Endothelial cell of umbilical vein (primary cell): ENCODE measurements around the gene EDA. TPM values are rescaled to one million over a fixed set of nuclear protein-coding genes. Genes with fewer than 3 reads are reported as not detected.

Experiments used
- BruUV-seq: library from RNA; stranded (reverse); fragments of 400-500 nt; replicated peaks from 2 replicates; lab custom pipeline; 2021; lab: Mats Ljungman, UMichigan
- CTCF ChIA-PET: fragments of 300-600, 350-600 bp; sonication (Branson Sonifier 250); formaldehyde crosslinking; loops from one replicate; lab custom pipeline; 2021; ENCODE audit warnings: antibody characterized with exemption, inconsistent platforms; lab: Charles Lee
- POLR2A ChIA-PET: fragments of 300-600, 350-600 bp; sonication (Branson Sonifier 250); formaldehyde crosslinking; loops from one replicate; lab custom pipeline; 2021; ENCODE audit warnings: antibody characterized with exemption, inconsistent platforms; lab: Charles Lee
- DNase-seq: peaks from one replicate; pipeline ENCODE4 v3.0.0-alpha.2; 2011; ENCODE audit warnings: low read depth, low spot score
- FAIRE-seq: peaks from 2 replicates; lab custom pipeline; 2011; peaks lifted over from hg19 to GRCh38; lab: Jason Lieb, UNC
- H2AFZ ChIP-seq: 2 replicates; pipeline ENCODE4 v1.6.0; 2012; ENCODE audit warnings: low read depth, low read length, control low read depth, inconsistent platforms
- H3K27ac ChIP-seq: 2 replicates; pipeline ENCODE4 v1.5.1; 2011; ENCODE audit warnings: low read depth, mild to moderate bottlenecking, control low read depth, low read length, moderate library complexity; ENCODE audit not compliant: insufficient read depth
- H3K27me3 ChIP-seq, 2 experiments: 2 replicates each; pipeline versions ENCODE4 v1.6.0 to v1.6.1; 2011; ENCODE audit warnings: low read length in 2 of 2, mixed read lengths in 1 of 2; ENCODE audit not compliant: control insufficient read depth in 2 of 2, insufficient read depth in 2 of 2
- H3K36me3 ChIP-seq, 2 experiments: 2 replicates in 1 of 2; 3 replicates in 1 of 2; pipeline ENCODE4 v1.5.1; 2011; ENCODE audit warnings: low read length in 2 of 2, mild to moderate bottlenecking in 1 of 2, moderate library complexity in 1 of 2; ENCODE audit not compliant: control insufficient read depth in 2 of 2, insufficient read depth in 2 of 2; ENCODE audit errors: extremely low read depth in 1 of 2
- H3K4me1 ChIP-seq: 3 replicates; pipeline ENCODE4 v1.5.1; 2011; ENCODE audit warnings: mild to moderate bottlenecking, low read length; ENCODE audit not compliant: control insufficient read depth, insufficient read depth; ENCODE audit errors: extremely low read depth
- H3K4me2 ChIP-seq: 2 replicates; pipeline ENCODE4 v1.6.1; 2011; ENCODE audit warnings: low read length, control low read depth, mixed read lengths; ENCODE audit not compliant: insufficient read depth
- H3K4me3 ChIP-seq, 3 experiments: fragments of 200-600 bp in 1 of 3; sonication (generic), shearing (Covaris generic) in 1 of 3; replicated peaks in 1 of 3; 2 replicates each; pipeline ENCODE4 v1.5.1; 2011 to 2016; ENCODE audit warnings: control low read depth in 3 of 3, low read length in 3 of 3, mild to moderate bottlenecking in 2 of 3, inconsistent platforms in 1 of 3, low read depth in 1 of 3, moderate library complexity in 1 of 3; ENCODE audit not compliant: insufficient read depth in 1 of 3
- H3K79me2 ChIP-seq: 2 replicates; pipeline ENCODE4 v1.6.0; 2012; ENCODE audit warnings: low read length, inconsistent platforms; ENCODE audit not compliant: control insufficient read depth, insufficient read depth
- H3K9ac ChIP-seq: replicated peaks from 2 replicates; pipeline ENCODE3; 2011; ENCODE audit warnings: low read length, control low read depth; ENCODE audit not compliant: insufficient read depth; ENCODE audit errors: extremely low read depth
- H3K9me1 ChIP-seq: replicated peaks from 3 replicates; pipeline ENCODE4 v1.6.0; 2011; ENCODE audit warnings: mild to moderate bottlenecking, low read length; ENCODE audit not compliant: control insufficient read depth, insufficient read depth; ENCODE audit errors: extremely low read depth
- H3K9me3 ChIP-seq: replicated peaks from 2 replicates; pipeline ENCODE4 v1.5.1; 2012; ENCODE audit warnings: low read length, inconsistent platforms; ENCODE audit not compliant: control insufficient read depth, insufficient read depth
- H4K20me1 ChIP-seq: replicated peaks from 2 replicates; pipeline ENCODE3; 2011; ENCODE audit warnings: mild to moderate bottlenecking, low read length; ENCODE audit not compliant: control insufficient read depth, insufficient read depth; ENCODE audit errors: extremely low read depth
- EZH2 ChIP-seq: IDR thresholded peaks from 2 replicates; pipeline ENCODE4 v1.6.1; 2012; ENCODE audit warnings: borderline replicate concordance, low read depth, mild to moderate bottlenecking, moderate library complexity, low read length, inconsistent platforms; ENCODE audit not compliant: severe bottlenecking
- FOS ChIP-seq: IDR thresholded peaks from 2 replicates; pipeline ENCODE4 v1.6.1; 2011; ENCODE audit warnings: mild to moderate bottlenecking, low read length, moderate library complexity, borderline replicate concordance; ENCODE audit not compliant: insufficient read depth
- GATA2 ChIP-seq: IDR thresholded peaks from 2 replicates; pipeline ENCODE4 v1.7.0; 2011; ENCODE audit warnings: low read depth, mild to moderate bottlenecking, moderate library complexity, mixed read lengths, low read length; ENCODE audit not compliant: insufficient read length, insufficient read depth
- MYC ChIP-seq: IDR thresholded peaks from one replicate; pipeline ENCODE4 v1.6.1; 2011; ENCODE audit warnings: mild to moderate bottlenecking, low read depth, low read length
- POLR2A ChIP-seq: IDR thresholded peaks from 2 replicates; pipeline ENCODE4 v1.6.1; 2012; ENCODE audit warnings: low read depth, mild to moderate bottlenecking, control low read depth, low read length
- POLR2AphosphoS5 ChIP-seq: IDR thresholded peaks from 2 replicates; pipeline ENCODE4 v1.6.1; 2012; ENCODE audit warnings: low read depth, mild to moderate bottlenecking, control low read depth, low read length, moderate library complexity; ENCODE audit not compliant: insufficient read depth
- dilution Hi-C: fragments of 300-500 bp; cut with MboI; formaldehyde crosslinking; loops from one replicate; pipeline ENCODE4 v1.15.0; 2019; ENCODE audit warnings: low sequenced_read_pairs; ENCODE audit not compliant: extremely low pct_ligation_motif_present
- intact Hi-C: fragments of 100-400 bp; cut with micrococcal nuclease; formaldehyde crosslinking; loops from one replicate; pipeline ENCODE4 v1.10.0; 2022
- polyA plus RNA-seq, 4 experiments: library from polyadenylated mRNA; depleted of rRNA in 3 of 4; stranded (reverse) in 3 of 4; unstranded in 1 of 4; fragments of >200 nt; gene quantifications; 2 replicates each; pipeline versions ENCODE4 v1.2.1 to v1.2.3, GENCODE V29; 2011 to 2012; ENCODE audit warnings: missing spikeins in 1 of 4
- total RNA-seq: library from RNA; stranded (reverse); gene quantifications from 2 replicates; pipeline ENCODE4 v1.2.3, GENCODE V29; 2021
- TF ChIP-seq, protein P1 (sequence below), 2 donors: IDR thresholded peaks; 1 replicate in 1 of 2; 2 replicates in 1 of 2; pipeline ENCODE4 v1.5.1; 2011; ENCODE audit warnings: low read length in 2 of 2, mild to moderate bottlenecking in 2 of 2, moderate library complexity in 2 of 2, control low read depth in 1 of 2, inconsistent platforms in 1 of 2, low read depth in 1 of 2; ENCODE audit not compliant: insufficient read depth in 1 of 2; ENCODE audit errors: extremely low read depth in 1 of 2
- TF ChIP-seq, protein P2 (sequence below): IDR thresholded peaks from 2 replicates; pipeline ENCODE4 v1.6.1; 2011; ENCODE audit not compliant: insufficient read depth, insufficient read length

Gene EDA
- total and polyA plus RNA-seq, 2 donors (not counting 3 experiments of a cell fraction or from before 2014, with no cell fraction given), result 0.37 to 1.2 TPM

DNA sequence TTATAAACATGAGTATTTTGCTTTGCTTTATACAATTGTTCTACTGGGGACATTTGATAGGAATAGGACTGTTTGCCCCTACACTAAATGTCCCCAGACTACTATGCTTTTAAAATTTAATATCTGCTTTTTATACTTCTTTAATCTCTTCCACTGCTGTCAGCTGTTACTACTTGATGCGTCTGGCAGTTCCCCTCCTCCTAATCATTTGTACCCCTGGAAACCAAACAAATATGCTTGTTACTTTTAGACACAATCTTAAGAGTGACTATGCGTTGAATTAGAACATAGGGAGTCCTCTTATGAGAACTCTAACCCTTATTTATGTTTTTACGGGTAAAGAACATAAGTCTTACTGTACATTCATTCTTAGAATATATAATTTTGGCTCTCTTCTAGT lies 145.7 kb downstream of the EDA start:
- no peak overlapping the region for H3K4me2 ChIP-seq
- dilution Hi-C loops, result no loop called here
- FAIRE-seq, result no peak

DNA sequence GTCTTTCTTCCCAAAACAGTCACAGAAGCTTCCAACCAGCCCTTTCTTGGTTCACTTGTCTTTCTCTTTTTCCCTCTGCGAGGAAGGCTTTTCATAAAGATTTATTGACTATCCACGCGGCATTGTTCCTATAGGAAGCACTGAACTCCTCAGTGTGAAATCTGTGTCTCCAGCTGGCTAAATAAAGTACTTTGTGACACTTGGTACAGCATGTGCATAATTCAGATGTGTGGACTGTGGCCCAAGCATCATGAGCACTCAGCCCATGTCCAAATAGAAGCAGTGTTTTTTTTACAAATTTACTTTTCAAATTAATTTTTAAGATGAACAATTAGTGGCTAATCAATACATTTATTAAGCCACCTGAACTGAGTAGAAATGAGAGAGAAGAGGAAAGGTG lies 146.4 kb downstream of the EDA start:
- intact Hi-C loops, result no loop called here
- H3K4me3 ChIP-seq, result no peak overlapping the region
- H3K9me1 ChIP-seq, result no peaks in the 10 kb centered on the region
- no peaks in the 10 kb centered on the region for H3K4me1 ChIP-seq
- H3K27ac ChIP-seq, result no peak overlapping the region
- no peaks in the 10 kb centered on the region for H3K27me3 ChIP-seq
- TF ChIP-seq, protein P1, sequence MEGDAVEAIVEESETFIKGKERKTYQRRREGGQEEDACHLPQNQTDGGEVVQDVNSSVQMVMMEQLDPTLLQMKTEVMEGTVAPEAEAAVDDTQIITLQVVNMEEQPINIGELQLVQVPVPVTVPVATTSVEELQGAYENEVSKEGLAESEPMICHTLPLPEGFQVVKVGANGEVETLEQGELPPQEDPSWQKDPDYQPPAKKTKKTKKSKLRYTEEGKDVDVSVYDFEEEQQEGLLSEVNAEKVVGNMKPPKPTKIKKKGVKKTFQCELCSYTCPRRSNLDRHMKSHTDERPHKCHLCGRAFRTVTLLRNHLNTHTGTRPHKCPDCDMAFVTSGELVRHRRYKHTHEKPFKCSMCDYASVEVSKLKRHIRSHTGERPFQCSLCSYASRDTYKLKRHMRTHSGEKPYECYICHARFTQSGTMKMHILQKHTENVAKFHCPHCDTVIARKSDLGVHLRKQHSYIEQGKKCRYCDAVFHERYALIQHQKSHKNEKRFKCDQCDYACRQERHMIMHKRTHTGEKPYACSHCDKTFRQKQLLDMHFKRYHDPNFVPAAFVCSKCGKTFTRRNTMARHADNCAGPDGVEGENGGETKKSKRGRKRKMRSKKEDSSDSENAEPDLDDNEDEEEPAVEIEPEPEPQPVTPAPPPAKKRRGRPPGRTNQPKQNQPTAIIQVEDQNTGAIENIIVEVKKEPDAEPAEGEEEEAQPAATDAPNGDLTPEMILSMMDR (IDR thresholded peaks at IDR 0.05; ENCODE audit: extremely low read depth in 1 of 2, insufficient read depth in 1 of 2, low read depth in 1 of 2, low read length in 2 of 2), result no peak
- no peak for TF ChIP-seq GATA2
- TF ChIP-seq POLR2A, result no peak
- no peak for TF ChIP-seq MYC
- TF ChIP-seq, protein P2, sequence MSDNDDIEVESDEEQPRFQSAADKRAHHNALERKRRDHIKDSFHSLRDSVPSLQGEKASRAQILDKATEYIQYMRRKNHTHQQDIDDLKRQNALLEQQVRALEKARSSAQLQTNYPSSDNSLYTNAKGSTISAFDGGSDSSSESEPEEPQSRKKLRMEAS, result no peak
- TF ChIP-seq POLR2AphosphoS5, result no peak
- no peak for TF ChIP-seq EZH2
- no TSS peak for BruUV-seq
- H3K9me3 ChIP-seq, result no peaks in the 10 kb centered on the region
- no peaks in the 10 kb centered on the region for H3K36me3 ChIP-seq
- ChIA-PET CTCF (no interaction called here), POLR2A (no interaction called here)
- no peaks in the 10 kb centered on the region for H4K20me1 ChIP-seq
- dilution Hi-C loops, result no loop called here
- H3K79me2 ChIP-seq, result no peaks in the 10 kb centered on the region
- no peak overlapping the region for H3K4me2 ChIP-seq
- no peak overlapping the region for H3K9ac ChIP-seq
- DNase-seq (no peak), FAIRE-seq (no peak)
- H2AFZ ChIP-seq, result no peak overlapping the region

More for the DNA sequence above, 145.7 kb downstream of the EDA start:
- BruUV-seq, result no TSS peak
- no peak for TF ChIP-seq FOS
- H3K9me1 ChIP-seq, result no peaks in the 10 kb centered on the region
- POLR2A ChIA-PET, result no interaction called here
- H3K27ac ChIP-seq, result no peak overlapping the region
- no peak overlapping the region for H2AFZ ChIP-seq
- no peaks in the 10 kb centered on the region for H3K9me3 ChIP-seq
- H3K4me3 ChIP-seq, result no peak overlapping the region
- no peaks in the 10 kb centered on the region for H4K20me1 ChIP-seq
- no peaks in the 10 kb centered on the region for H3K36me3 ChIP-seq
- intact Hi-C loops, result no loop called here
- H3K9ac ChIP-seq, result no peak overlapping the region
- H3K27me3 ChIP-seq, result no peaks in the 10 kb centered on the region
- no peak for DNase-seq
- no peaks in the 10 kb centered on the region for H3K4me1 ChIP-seq
- H3K79me2 ChIP-seq, result no peaks in the 10 kb centered on the region
- CTCF ChIA-PET, result no interaction called here
